EH (cell line): Measurements from ENCODE around the gene NOTO.

Experiments used
- DNase-seq: peaks from one replicate; pipeline ENCODE4 v3.0.0-alpha.2; 2015; ENCODE audit warnings: low read depth

Gene NOTO

GRCh38 chr2:73257425-73258125 lies 55.2 kb downstream of the NOTO start:
- no peak for DNase-seq

GRCh38 chr2:73258186-73258912 lies 56.0 kb downstream of the NOTO start:
- no peak for DNase-seq

- no peak for DNase-seq
Measured at GRCh38 chr2:73258913-73259215, 56.5 kb downstream of the NOTO start.

GRCh38 chr2:73259276-73259675 lies 56.9 kb downstream of the NOTO start:
- DNase-seq, result no peak

- no peak for DNase-seq
Measured at GRCh38 chr2:73259704-73260337, 57.4 kb downstream of the NOTO start.

GRCh38 chr2:73260338-73260984 lies 58.1 kb downstream of the NOTO start:
- peak; percentile 58 for DNase-seq
